Chondrocyte (in vitro differentiated cells): ENCODE data around the gene ERC1. TPM values are rescaled to one million over a fixed set of nuclear protein-coding genes. Genes with fewer than 3 reads are reported as not detected.

Experiments used
- DNase-seq: peaks from one replicate; pipeline ENCODE4 v3.0.0; 2021; ENCODE audit warnings: mixed read lengths, low spot score
- H3K27ac Mint-ChIP-seq: one replicate; pipeline ENCODE4 v1.8.0; 2021; ENCODE audit warnings: mild to moderate bottlenecking, moderate library complexity, mixed read lengths; ENCODE audit not compliant: unreplicated experiment
- H3K27me3 Mint-ChIP-seq: 2 replicates; pipeline ENCODE4 v1.8.0; 2021; ENCODE audit warnings: low read depth, mixed read lengths
- H3K36me3 Mint-ChIP-seq: 2 replicates; pipeline ENCODE4 v1.8.0; 2021; ENCODE audit warnings: low read depth, mixed read lengths
- H3K4me1 Mint-ChIP-seq: 2 replicates; pipeline ENCODE4 v1.8.0; 2021; ENCODE audit warnings: low read depth, mild to moderate bottlenecking, mixed read lengths
- H3K4me3 Mint-ChIP-seq: one replicate; pipeline ENCODE4 v1.8.0; 2021; ENCODE audit warnings: mild to moderate bottlenecking, moderate library complexity, mixed read lengths; ENCODE audit not compliant: unreplicated experiment
- H3K9me3 Mint-ChIP-seq: 2 replicates; pipeline ENCODE4 v1.8.0; 2021; ENCODE audit warnings: low read depth, mixed read lengths
- total RNA-seq: library from RNA; stranded (reverse); gene quantifications from 3 replicates; pipeline ENCODE4 v1.2.1, GENCODE V29; 2021
- TF ChIP-seq, protein P1 (sequence below): fragments of 200-600 bp; sonication (generic); IDR thresholded peaks from 2 replicates; pipeline ENCODE4 v1.5.0; 2021; ENCODE audit warnings: antibody characterized with exemption, mild to moderate bottlenecking, moderate library complexity

Gene ERC1
- total RNA-seq, 1 donor from 2014 or later, result 79.3 TPM

DNA sequence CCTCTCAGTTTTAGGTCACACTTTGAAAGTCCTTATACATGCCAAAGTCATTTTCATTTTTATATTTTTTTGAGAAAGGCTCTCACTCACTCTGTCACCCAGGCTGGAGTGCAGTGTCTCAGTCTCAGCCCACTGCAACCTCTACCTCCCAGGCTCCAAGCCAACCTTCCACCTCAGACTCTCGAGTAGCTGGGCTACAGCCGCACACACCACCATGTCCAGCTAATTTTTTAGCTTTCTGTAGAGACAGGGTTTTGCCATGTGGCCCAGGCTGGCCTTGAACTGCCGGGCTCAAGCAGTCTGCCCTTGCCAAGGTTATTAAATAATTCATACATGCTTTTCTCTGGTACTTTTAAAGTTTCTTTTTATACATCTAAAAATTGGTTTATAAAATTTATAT, 166.0 kb downstream of the ERC1 start:
- H3K4me3 Mint-ChIP-seq, result no peak overlapping the region
- no peak overlapping the region for H3K27ac Mint-ChIP-seq
- H3K36me3 Mint-ChIP-seq, result peaks cover 16% of the 10 kb centered on the region
- no peaks in the 10 kb centered on the region for H3K4me1 Mint-ChIP-seq
- H3K9me3 Mint-ChIP-seq, result peaks cover 6% of the 10 kb centered on the region
- TF ChIP-seq, protein P1, sequence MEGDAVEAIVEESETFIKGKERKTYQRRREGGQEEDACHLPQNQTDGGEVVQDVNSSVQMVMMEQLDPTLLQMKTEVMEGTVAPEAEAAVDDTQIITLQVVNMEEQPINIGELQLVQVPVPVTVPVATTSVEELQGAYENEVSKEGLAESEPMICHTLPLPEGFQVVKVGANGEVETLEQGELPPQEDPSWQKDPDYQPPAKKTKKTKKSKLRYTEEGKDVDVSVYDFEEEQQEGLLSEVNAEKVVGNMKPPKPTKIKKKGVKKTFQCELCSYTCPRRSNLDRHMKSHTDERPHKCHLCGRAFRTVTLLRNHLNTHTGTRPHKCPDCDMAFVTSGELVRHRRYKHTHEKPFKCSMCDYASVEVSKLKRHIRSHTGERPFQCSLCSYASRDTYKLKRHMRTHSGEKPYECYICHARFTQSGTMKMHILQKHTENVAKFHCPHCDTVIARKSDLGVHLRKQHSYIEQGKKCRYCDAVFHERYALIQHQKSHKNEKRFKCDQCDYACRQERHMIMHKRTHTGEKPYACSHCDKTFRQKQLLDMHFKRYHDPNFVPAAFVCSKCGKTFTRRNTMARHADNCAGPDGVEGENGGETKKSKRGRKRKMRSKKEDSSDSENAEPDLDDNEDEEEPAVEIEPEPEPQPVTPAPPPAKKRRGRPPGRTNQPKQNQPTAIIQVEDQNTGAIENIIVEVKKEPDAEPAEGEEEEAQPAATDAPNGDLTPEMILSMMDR, result no peak
- DNase-seq, result no peak
- no peaks in the 10 kb centered on the region for H3K27me3 Mint-ChIP-seq

DNA sequence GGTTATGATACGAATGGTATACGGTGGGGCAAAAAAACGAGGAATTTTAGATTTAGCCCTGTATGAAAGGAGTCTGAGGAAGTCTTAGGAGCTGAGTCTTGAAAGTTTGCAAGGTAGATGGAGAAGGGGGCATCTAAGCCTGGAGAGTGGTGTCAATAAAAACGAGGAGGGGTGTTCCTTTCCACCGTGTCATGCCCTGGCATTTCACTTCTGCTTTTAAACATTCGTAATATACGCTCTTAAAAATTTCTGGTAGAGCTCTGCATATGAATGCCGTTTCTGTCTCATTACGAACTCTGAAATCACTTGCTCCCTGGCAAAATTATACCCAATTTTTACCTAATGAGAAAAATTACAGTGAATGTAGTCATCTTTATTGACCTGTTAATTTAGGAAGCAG, 170.2 kb downstream of the ERC1 start:
- TF ChIP-seq, protein P1, result no peak
- no peak overlapping the region for H3K4me3 Mint-ChIP-seq
- no peak for DNase-seq
- H3K27me3 Mint-ChIP-seq, result no peaks in the 10 kb centered on the region
- no peak overlapping the region for H3K27ac Mint-ChIP-seq
- no peaks in the 10 kb centered on the region for H3K9me3 Mint-ChIP-seq
- H3K36me3 Mint-ChIP-seq, result peaks cover 13% of the 10 kb centered on the region
- H3K4me1 Mint-ChIP-seq, result peaks cover 6% of the 10 kb centered on the region

DNA sequence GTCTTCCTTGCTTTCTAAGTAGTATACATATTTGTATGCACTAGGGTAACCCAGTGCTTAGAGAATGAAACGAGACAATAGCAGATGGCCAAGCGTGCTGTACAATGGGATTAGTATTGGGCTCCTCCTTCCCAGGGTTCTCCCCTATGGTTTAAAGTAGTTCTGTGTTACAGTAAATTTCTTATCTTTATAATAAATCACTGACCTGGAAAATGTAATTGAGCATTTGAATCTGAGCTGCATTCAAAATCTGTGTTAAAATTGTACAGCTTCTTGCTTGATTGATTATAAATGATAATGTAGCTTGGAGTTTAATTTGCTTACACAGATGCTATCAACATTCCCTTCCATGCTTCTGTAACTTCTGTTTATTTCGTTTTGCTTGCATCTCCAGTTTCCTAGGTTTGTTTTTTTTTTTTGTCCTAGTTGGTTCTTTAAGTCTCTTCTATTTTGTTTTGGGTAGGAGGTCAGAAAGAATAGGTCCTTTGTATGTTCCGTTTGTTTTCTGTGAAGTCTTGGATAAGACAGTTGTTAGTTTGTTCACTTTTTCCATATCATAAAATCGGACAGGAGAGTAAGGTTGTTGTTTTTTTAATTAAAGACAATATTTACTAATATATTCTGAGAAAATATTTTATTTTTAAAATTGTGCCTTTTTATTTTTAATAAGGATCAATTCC, 171.2 kb downstream of the ERC1 start:
- Mint-ChIP-seq H3K4me1 (peaks cover 6% of the 10 kb centered on the region), H3K9me3 (no peaks in the 10 kb centered on the region), H3K27me3 (no peaks in the 10 kb centered on the region), H3K36me3 (peaks cover 11% of the 10 kb centered on the region), H3K27ac (no peak overlapping the region), H3K4me3 (no peak overlapping the region)
- DNase-seq, result no peak
- TF ChIP-seq, protein P1, result no peak

DNA sequence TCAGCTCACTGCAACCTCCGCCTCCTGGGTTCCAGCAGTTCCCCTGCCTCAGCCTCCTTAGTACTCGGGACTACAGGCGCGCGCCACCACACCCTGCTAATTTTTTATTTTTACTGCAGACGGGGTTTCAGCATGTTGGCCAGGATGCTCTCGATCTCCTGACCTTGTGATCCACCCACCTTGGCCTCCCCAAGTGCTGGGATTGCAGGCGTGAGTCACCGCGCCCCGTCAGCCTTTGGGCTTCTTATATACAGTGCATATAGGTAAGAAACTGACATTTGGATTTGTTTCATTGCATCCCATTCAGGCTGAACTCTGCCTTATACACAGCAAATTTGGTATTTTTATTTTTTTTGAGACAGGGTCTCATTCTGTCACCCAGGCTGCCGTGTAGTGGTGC, 176.8 kb downstream of the ERC1 start:
- Mint-ChIP-seq H3K4me3 (no peak overlapping the region), H3K27ac (no peak overlapping the region), H3K4me1 (peaks cover 10% of the 10 kb centered on the region), H3K9me3 (no peaks in the 10 kb centered on the region), H3K27me3 (no peaks in the 10 kb centered on the region), H3K36me3 (peaks cover 4% of the 10 kb centered on the region)
- no peak for DNase-seq
- TF ChIP-seq, protein P1, result no peak

DNA sequence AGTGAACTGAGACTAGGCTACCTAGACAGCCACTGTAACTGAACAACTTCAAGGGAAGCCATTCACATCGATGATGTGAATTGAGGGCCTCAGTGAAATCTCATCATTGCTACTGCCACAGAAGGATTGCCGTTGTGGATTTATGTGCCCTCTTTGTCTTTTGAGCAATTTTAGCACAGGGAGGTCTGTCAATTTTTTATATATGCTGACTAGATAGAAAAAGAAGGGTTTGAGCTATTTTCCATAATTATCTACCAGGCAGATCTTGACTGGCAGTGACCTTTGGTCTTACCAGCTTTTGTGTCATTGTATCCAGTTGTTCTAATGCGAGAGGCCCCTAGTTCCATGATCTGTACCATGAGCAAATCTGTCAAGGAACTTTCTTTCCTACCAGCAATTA, 179.4 kb downstream of the ERC1 start:
- H3K27me3 Mint-ChIP-seq, result no peaks in the 10 kb centered on the region
- H3K4me3 Mint-ChIP-seq, result no peak overlapping the region
- no peak overlapping the region for H3K27ac Mint-ChIP-seq
- peaks cover 4% of the 10 kb centered on the region for H3K36me3 Mint-ChIP-seq
- DNase-seq, result no peak
- H3K4me1 Mint-ChIP-seq, result peaks cover 4% of the 10 kb centered on the region
- TF ChIP-seq, protein P1, result no peak
- H3K9me3 Mint-ChIP-seq, result no peaks in the 10 kb centered on the region
